ENCODE results near the gene DDT. TPM values are rescaled to one million over a fixed set of nuclear protein-coding genes. Genes with fewer than 3 reads are reported as not detected.
"Not testable (repeated sequence)": the region's sequence is repeated elsewhere in the genome, so short reads cannot be mapped to it uniquely, and the experiment has no call there.

DDT gene
- total RNA-seq, 4 donors from 2014 or later = 225 to 338 (median 285) TPM

- not testable (repeated sequence) for H3K27me3 ChIP-seq, H3K4me1 ChIP-seq, H3K4me3 ChIP-seq, H3K9me3 ChIP-seq, H3K36me3 ChIP-seq, H3K27ac ChIP-seq
- peak; percentile 72 to 94 (median 90) for TF ChIP-seq CTCF (IDR thresholded peaks at IDR 0.05)
- DNase-seq = peak; percentile 68 to 94 (median 82)
Measured at GRCh38 chr22:23956301-23956900, 17.8 kb downstream of the DDT start.

DNA sequence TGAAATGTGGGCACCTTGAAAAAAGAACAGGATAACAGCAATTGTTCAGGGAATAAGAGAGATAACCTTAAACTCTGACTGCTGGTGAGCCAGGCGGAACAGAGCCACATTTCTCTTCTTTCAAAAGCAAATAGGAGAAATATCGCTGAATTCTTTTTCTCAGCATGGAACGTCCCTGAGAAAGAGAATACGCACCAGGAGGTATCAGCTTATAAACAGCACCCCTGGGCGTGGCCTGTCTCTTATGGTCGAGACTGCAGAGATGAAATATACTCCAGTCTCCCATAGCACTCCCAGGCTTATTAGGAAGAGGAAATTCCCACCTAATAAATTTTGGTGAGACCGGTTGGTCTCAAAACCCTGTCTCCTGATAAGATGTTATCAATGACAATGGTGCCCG is 18.4 kb downstream of the DDT start:
- H3K27me3 ChIP-seq, DNase-seq, H3K4me1 ChIP-seq, H3K27ac ChIP-seq, H3K9me3 ChIP-seq, H3K36me3 ChIP-seq, H3K4me3 ChIP-seq: not testable (repeated sequence)

DNA sequence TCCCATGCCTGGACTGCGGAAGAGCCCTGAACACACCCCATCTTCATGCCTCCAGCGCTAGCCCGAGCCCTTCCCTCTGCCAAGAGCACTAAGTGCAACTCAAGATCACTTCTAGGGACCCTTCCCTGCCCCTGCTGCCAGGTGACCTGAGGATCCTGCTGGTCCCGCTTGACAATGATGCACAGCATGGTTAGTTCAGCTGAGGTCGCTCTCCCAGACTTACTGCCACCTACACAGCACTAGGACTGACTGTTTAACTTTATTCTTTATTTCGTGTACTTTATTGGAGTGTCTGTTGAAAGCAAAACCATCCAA is 19.3 kb downstream of the DDT start:
- H3K27ac ChIP-seq, H3K36me3 ChIP-seq, H3K9me3 ChIP-seq, DNase-seq, H3K27me3 ChIP-seq, H3K4me1 ChIP-seq, H3K4me3 ChIP-seq: not testable (repeated sequence)

DNA sequence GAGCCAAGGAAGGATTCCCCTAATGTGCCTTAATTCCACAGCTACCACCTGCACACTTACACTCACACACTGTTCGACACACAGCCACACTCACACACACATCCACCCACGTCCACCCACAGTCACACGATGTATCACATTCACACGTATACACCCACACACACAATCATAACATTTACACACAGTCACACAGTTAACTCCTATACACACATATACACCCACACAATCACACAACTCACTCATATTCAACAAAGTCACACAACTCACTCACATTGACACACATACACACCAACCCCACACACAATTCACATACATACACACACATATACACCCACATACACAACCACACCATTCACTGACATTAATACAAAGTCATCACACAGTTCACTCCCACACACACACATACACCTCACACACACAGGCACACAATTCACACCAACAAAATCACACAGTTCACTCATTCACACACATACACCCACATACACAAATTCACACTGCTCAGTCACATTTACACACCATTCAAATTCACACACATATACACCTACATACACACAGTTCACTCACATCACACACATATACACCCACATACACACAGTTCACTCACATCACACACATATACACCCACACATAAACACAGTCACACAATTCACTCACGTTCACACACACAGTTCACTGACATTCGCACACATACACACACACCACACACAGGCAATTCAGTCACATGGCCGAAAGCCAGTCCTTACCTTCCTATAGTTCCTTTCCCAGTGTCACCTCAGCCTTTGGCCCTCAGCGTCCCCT is 19.8 kb downstream of the DDT start:
- not testable (repeated sequence) for H3K27me3 ChIP-seq, H3K27ac ChIP-seq, DNase-seq, H3K9me3 ChIP-seq, H3K36me3 ChIP-seq, H3K4me3 ChIP-seq, H3K4me1 ChIP-seq

- H3K9me3 ChIP-seq, H3K36me3 ChIP-seq, H3K27ac ChIP-seq, H3K4me1 ChIP-seq, DNase-seq, H3K27me3 ChIP-seq, H3K4me3 ChIP-seq: not testable (repeated sequence)
Measured at GRCh38 chr22:23953485-23953884, 20.8 kb downstream of the DDT start.

GRCh38 chr22:23952794-23953405 is 21.3 kb downstream of the DDT start:
- not testable (repeated sequence) for H3K27me3 ChIP-seq, DNase-seq, H3K27ac ChIP-seq, H3K36me3 ChIP-seq, H3K4me1 ChIP-seq, H3K9me3 ChIP-seq, H3K4me3 ChIP-seq

GRCh38 chr22:23951383-23951782 is 22.9 kb downstream of the DDT start:
- H3K27me3 ChIP-seq, DNase-seq, H3K4me3 ChIP-seq, H3K27ac ChIP-seq, H3K36me3 ChIP-seq, H3K4me1 ChIP-seq, H3K9me3 ChIP-seq: not testable (repeated sequence)

GRCh38 chr22:23949764-23950163 is 24.5 kb downstream of the DDT start:
- not testable (repeated sequence) for H3K4me3 ChIP-seq, H3K27me3 ChIP-seq, H3K36me3 ChIP-seq, H3K9me3 ChIP-seq, H3K4me1 ChIP-seq, DNase-seq, H3K27ac ChIP-seq

DNA sequence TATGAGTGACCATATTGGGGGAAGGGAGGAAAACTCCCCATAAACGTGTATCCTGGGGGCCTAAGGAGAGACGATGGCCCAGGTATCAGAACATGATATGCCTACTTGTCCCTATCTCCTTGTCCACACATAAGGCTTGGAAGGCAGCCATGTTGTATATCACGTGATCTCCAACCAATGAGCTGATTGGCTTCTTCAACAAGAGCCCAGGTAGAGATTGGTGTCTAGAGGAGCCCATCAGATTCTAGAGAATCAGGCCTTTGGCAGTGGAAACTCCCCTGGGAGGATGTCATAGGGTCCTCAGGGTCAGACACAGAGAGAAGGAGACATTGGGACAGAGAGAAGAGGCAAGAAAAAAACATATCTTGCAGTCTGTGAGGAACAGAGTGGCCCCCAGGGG is 26.9 kb downstream of the DDT start:
- DNase-seq, H3K27me3 ChIP-seq, H3K4me3 ChIP-seq, H3K4me1 ChIP-seq, H3K27ac ChIP-seq, H3K36me3 ChIP-seq, H3K9me3 ChIP-seq: not testable (repeated sequence)

- not testable (repeated sequence) for H3K4me1 ChIP-seq, H3K27ac ChIP-seq, H3K36me3 ChIP-seq, DNase-seq, H3K9me3 ChIP-seq, H3K27me3 ChIP-seq, H3K4me3 ChIP-seq
Measured at GRCh38 chr22:23940166-23940565, 34.1 kb downstream of the DDT start.
